IPS DF 19.7 (cell line): ENCODE measurements around the gene ME3.

Source experiments
- DNase-seq: peaks from one replicate; pipeline ENCODE4 v3.0.0-alpha.2; 2013; ENCODE audit warnings: low read depth, low spot score

Gene ME3

GRCh38 chr11:86692746-86693145 lies 20.3 kb upstream of the ME3 start:
- DNase-seq: no peak

GRCh38 chr11:86692317-86692716 lies 19.9 kb upstream of the ME3 start:
- no peak for DNase-seq

GRCh38 chr11:86688398-86689179 lies 16.2 kb upstream of the ME3 start:
- DNase-seq: no peak

- no peak for DNase-seq
Measured at GRCh38 chr11:86687185-86687778, 14.9 kb upstream of the ME3 start.

- no peak for DNase-seq
Measured at GRCh38 chr11:86686531-86686930, 14.1 kb upstream of the ME3 start.

GRCh38 chr11:86681483-86681756 lies 9.0 kb upstream of the ME3 start:
- no peak for DNase-seq

- no peak for DNase-seq
Measured at GRCh38 chr11:86680716-86681482, 8.5 kb upstream of the ME3 start.

- DNase-seq: no peak
Measured at GRCh38 chr11:86678823-86679222, 6.4 kb upstream of the ME3 start.

- DNase-seq: no peak
Measured at GRCh38 chr11:86678296-86678695, 5.9 kb upstream of the ME3 start.

GRCh38 chr11:86676533-86677154 lies 4.2 kb upstream of the ME3 start:
- DNase-seq: peak; percentile 57

GRCh38 chr11:86676010-86676409 lies 3.6 kb upstream of the ME3 start:
- DNase-seq: no peak

GRCh38 chr11:86675017-86675416 lies 2.6 kb upstream of the ME3 start:
- DNase-seq: no peak

- DNase-seq: no peak
Measured at GRCh38 chr11:86673872-86674750, 1.7 kb upstream of the ME3 start.

- no peak for DNase-seq
Measured at GRCh38 chr11:86673055-86673843, 833 bp upstream of the ME3 start.

- DNase-seq: no peak
Measured at GRCh38 chr11:86671531-86672006, 847 bp downstream of the ME3 start.

- no peak for DNase-seq
Measured at GRCh38 chr11:86670911-86671310, 1.5 kb downstream of the ME3 start.

GRCh38 chr11:86670181-86670580 lies 2.2 kb downstream of the ME3 start:
- DNase-seq: no peak

- no peak for DNase-seq
Measured at GRCh38 chr11:86669424-86669823, 3.0 kb downstream of the ME3 start.

GRCh38 chr11:86668929-86669328 lies 3.5 kb downstream of the ME3 start:
- no peak for DNase-seq

GRCh38 chr11:86666193-86666592 lies 6.2 kb downstream of the ME3 start:
- no peak for DNase-seq

- DNase-seq: no peak
Measured at GRCh38 chr11:86664930-86665329, 7.5 kb downstream of the ME3 start.
